HepG2 (cell line): ENCODE measurements around the gene NCBP2. TPM values are rescaled to one million over a fixed set of nuclear protein-coding genes. Genes with fewer than 3 reads are reported as not detected.

Experiments used
- CREM ChIP-seq, 2 experiments: sonication (generic) in 1 of 2; formaldehyde crosslinking in 1 of 2; IDR thresholded peaks; 2 replicates each; pipeline versions ENCODE4 v1.4.0 to v1.6.1; 2016 to 2020; ENCODE audit warnings: antibody characterized with exemption in 1 of 2, mild to moderate bottlenecking in 1 of 2, missing genetic modification reagents in 1 of 2
- DBP ChIP-seq: sonication (generic); formaldehyde crosslinking; IDR thresholded peaks from 2 replicates; pipeline ENCODE4 v1.4.0; 2020; ENCODE audit warnings: missing genetic modification reagents; ENCODE audit errors: not compliant biosample characterization
- FUBP1 ChIP-seq: sonication (generic); formaldehyde crosslinking; IDR thresholded peaks from 2 replicates; pipeline ENCODE4 v1.5.1; 2020; ENCODE audit warnings: missing genetic modification reagents, mild to moderate bottlenecking, borderline replicate concordance
- GATAD2A ChIP-seq: IDR thresholded peaks from 2 replicates; pipeline ENCODE4 v1.6.1; 2016
- GTF2F1 ChIP-seq: fragments of 150-350 bp; IDR thresholded peaks from 2 replicates; pipeline ENCODE4 v1.6.1; 2014; ENCODE audit warnings: low read length
- IRF2 ChIP-seq: IDR thresholded peaks from 2 replicates; pipeline ENCODE4 v1.6.1; 2018; ENCODE audit warnings: missing genetic modification reagents, missing compliant biosample characterization
- KDM2A ChIP-seq: sonication (generic); formaldehyde crosslinking; IDR thresholded peaks from 2 replicates; pipeline ENCODE4 v1.4.0; 2020; ENCODE audit warnings: low read depth, missing genetic modification reagents, borderline replicate concordance
- KLF6 ChIP-seq: IDR thresholded peaks from 2 replicates; pipeline ENCODE4 v1.8.0; 2016; ENCODE audit warnings: missing biosample characterization, missing genetic modification reagents
- MAZ ChIP-seq, 2 experiments: sonication (generic) in 1 of 2; formaldehyde crosslinking in 1 of 2; IDR thresholded peaks; 2 replicates each; pipeline versions ENCODE4 v1.5.0 to v1.6.1; 2012 to 2020; ENCODE audit warnings: low read depth in 2 of 2, mild to moderate bottlenecking in 2 of 2, borderline replicate concordance in 1 of 2, improper control_type of control experiment in 1 of 2, low read length in 1 of 2, missing genetic modification reagents in 1 of 2, moderate library complexity in 1 of 2
- MZF1 ChIP-seq: sonication (generic); formaldehyde crosslinking; IDR thresholded peaks from 2 replicates; pipeline ENCODE4 v1.8.1; 2023; ENCODE audit warnings: mild to moderate bottlenecking, missing genetic modification reagents, borderline replicate concordance
- NR2F2 ChIP-seq: IDR thresholded peaks from 2 replicates; pipeline ENCODE4 v1.6.1; 2012; ENCODE audit warnings: low read depth, inconsistent platforms, borderline replicate concordance
- PPARG ChIP-seq: conservative IDR thresholded peaks from 2 replicates; pipeline ENCODE4 v1.6.1; 2016; ENCODE audit warnings: missing biosample characterization, missing genetic modification reagents
- TCF12 ChIP-seq, 2 experiments: fragments of 450-650 bp in 1 of 2; sonication (generic) in 1 of 2; formaldehyde crosslinking in 1 of 2; IDR thresholded peaks; 2 replicates each; pipeline versions ENCODE4 v1.6.1 to v1.8.0; 2017 to 2022; ENCODE audit warnings: antibody characterized with exemption in 1 of 2, mild to moderate bottlenecking in 1 of 2, missing genetic modification reagents in 1 of 2, moderate library complexity in 1 of 2
- TOPORS ChIP-seq: sonication (generic); formaldehyde crosslinking; IDR thresholded peaks from 2 replicates; pipeline ENCODE4 v1.8.0; 2023; ENCODE audit warnings: mild to moderate bottlenecking, missing genetic modification reagents
- TP53 ChIP-seq: sonication (generic); formaldehyde crosslinking; conservative IDR thresholded peaks from 2 replicates; pipeline ENCODE4 v1.4.0; 2020; ENCODE audit warnings: missing genetic modification reagents
- TRIM24 ChIP-seq: sonication (generic); formaldehyde crosslinking; IDR thresholded peaks from 2 replicates; pipeline ENCODE4 v1.8.0; 2022; ENCODE audit warnings: mild to moderate bottlenecking, missing genetic modification reagents
- ZGPAT ChIP-seq: IDR thresholded peaks from 2 replicates; pipeline ENCODE4 v1.6.1; 2016; ENCODE audit warnings: mild to moderate bottlenecking
- ZNF317 ChIP-seq: sonication (generic); formaldehyde crosslinking; IDR thresholded peaks from 2 replicates; pipeline ENCODE4 v1.5.0; 2020; ENCODE audit warnings: mild to moderate bottlenecking, missing genetic modification reagents
- ZNF337 ChIP-seq: sonication (generic); formaldehyde crosslinking; IDR thresholded peaks from 2 replicates; pipeline ENCODE4 v1.5.1; 2020; ENCODE audit warnings: missing genetic modification reagents, low read depth, mild to moderate bottlenecking, borderline replicate concordance
- ZNF414 ChIP-seq: sonication (generic); formaldehyde crosslinking; IDR thresholded peaks from 2 replicates; pipeline ENCODE4 v1.5.0; 2020; ENCODE audit warnings: missing genetic modification reagents
- polyA plus RNA-seq, 8 experiments: library from polyadenylated mRNA; depleted of rRNA in 3 of 8; stranded (reverse) in 7 of 8; unstranded in 1 of 8; fragments of >200 nt; fragmentation: Illumina TruSeq in 4 of 8; extraction: Trizol in 4 of 8; gene quantifications; 2 replicates each; pipeline versions ENCODE4 v1.2.1 to v1.2.3, GENCODE V29; 2011 to 2016; ENCODE audit warnings: low read depth in 4 of 8, missing spikeins in 1 of 8, mixed read lengths in 1 of 8; ENCODE audit not compliant: insufficient read depth in 1 of 8
- total RNA-seq, 5 experiments: library from RNA; depleted of rRNA; stranded (reverse); fragments of >200 nt; fragmentation: Illumina TruSeq; extraction: Trizol; gene quantifications; 2 replicates each; pipeline ENCODE4 v1.2.3, GENCODE V29; 2016; ENCODE audit warnings: low read depth in 1 of 5

NCBP2 gene
- total and polyA plus RNA-seq, 2 of the 13 experiments (the other 11 are each of a cell fraction or from before 2014, with no cell fraction given): 58.7 to 95.5 TPM

GRCh38 chr3:196969660-196970546 lies 27.6 kb upstream of the NCBP2 start (continued):
- TF ChIP-seq DBP (CRISPR knock-in tag) (no peak), GTF2F1 (no peak), TP53 (CRISPR knock-in tag) (no peak), MZF1 (CRISPR knock-in tag) (no peak), CREM (IDR thresholded peaks at IDR 0.05) (no peak), CREM (CRISPR knock-in tag; IDR thresholded peaks at IDR 0.05) (no peak), ZNF317 (CRISPR knock-in tag) (no peak), ZNF337 (no peak), NR2F2 (no peak), KLF6 (CRISPR knock-in tag) (no peak), IRF2 (peak; percentile 16; the same call in 1 of the 2 replicates), ZGPAT (CRISPR knock-in tag) (no peak), KDM2A (CRISPR knock-in tag) (peak; percentile 29), FUBP1 (CRISPR knock-in tag) (no peak), GATAD2A (CRISPR knock-in tag) (no peak), MAZ (IDR thresholded peaks at IDR 0.05; ENCODE audit: borderline replicate concordance, low read depth, low read length) (no peak), MAZ (CRISPR knock-in tag; IDR thresholded peaks at IDR 0.05; ENCODE audit: low read depth) (peak; percentile 92), TCF12 (IDR thresholded peaks at IDR 0.05) (no peak), TCF12 (CRISPR knock-in tag; IDR thresholded peaks at IDR 0.05) (no peak), ZNF414 (CRISPR knock-in tag) (no peak), TRIM24 (CRISPR knock-in tag) (no peak), PPARG (no peak), TOPORS (CRISPR knock-in tag) (no peak; the same call in 1 of the 2 replicates)
